GM13976 (cell line): Measurements from ENCODE around the gene CWC22.

Experiments used
- DNase-seq: peaks from one replicate; pipeline ENCODE4 v3.0.0; 2012; ENCODE audit warnings: low spot score
- in situ Hi-C: fragments of 300-500 bp; cut with MboI; formaldehyde crosslinking; loops from one replicate; pipeline ENCODE4 v1.12.0; 2022; ENCODE audit warnings: low sequenced_read_pairs, mixed read lengths, inconsistent platforms; ENCODE audit not compliant: unreplicated experiment
- TF ChIP-seq, protein P1 (sequence below): IDR thresholded peaks from 2 replicates; pipeline ENCODE4 v1.5.1; 2012; ENCODE audit warnings: borderline replicate concordance, mild to moderate bottlenecking; ENCODE audit not compliant: insufficient read depth; ENCODE audit errors: extremely low read depth, missing control alignments, control extremely low read depth

The CWC22 gene

GRCh38 chr2:179913809-179914208 lies 93.3 kb downstream of the CWC22 start:
- in situ Hi-C loops, result no loop called here
- TF ChIP-seq, protein P1, sequence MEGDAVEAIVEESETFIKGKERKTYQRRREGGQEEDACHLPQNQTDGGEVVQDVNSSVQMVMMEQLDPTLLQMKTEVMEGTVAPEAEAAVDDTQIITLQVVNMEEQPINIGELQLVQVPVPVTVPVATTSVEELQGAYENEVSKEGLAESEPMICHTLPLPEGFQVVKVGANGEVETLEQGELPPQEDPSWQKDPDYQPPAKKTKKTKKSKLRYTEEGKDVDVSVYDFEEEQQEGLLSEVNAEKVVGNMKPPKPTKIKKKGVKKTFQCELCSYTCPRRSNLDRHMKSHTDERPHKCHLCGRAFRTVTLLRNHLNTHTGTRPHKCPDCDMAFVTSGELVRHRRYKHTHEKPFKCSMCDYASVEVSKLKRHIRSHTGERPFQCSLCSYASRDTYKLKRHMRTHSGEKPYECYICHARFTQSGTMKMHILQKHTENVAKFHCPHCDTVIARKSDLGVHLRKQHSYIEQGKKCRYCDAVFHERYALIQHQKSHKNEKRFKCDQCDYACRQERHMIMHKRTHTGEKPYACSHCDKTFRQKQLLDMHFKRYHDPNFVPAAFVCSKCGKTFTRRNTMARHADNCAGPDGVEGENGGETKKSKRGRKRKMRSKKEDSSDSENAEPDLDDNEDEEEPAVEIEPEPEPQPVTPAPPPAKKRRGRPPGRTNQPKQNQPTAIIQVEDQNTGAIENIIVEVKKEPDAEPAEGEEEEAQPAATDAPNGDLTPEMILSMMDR, result no peak
- no peak for DNase-seq

DNA sequence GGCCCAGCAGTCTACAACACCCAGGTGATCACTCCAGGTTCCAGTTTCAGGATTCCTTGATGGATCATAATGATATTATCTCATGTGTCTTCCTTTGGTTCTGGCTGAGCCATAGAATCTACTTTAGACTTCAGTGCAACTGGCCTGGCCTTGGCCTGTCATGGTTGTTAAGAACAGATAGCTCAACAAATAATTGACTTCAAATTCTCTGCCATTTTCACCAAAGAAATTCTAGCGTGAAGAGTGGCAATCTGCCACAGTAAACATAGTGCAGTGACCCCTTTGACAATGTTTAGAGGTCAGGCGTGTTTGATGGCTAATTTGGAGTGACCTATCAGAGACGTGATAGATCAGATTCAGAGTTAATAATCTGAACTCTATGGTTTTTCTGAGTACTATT lies 95.5 kb downstream of the CWC22 start:
- DNase-seq, result no peak
- TF ChIP-seq, protein P1, result no peak

GRCh38 chr2:179910735-179911113 lies 96.4 kb downstream of the CWC22 start:
- in situ Hi-C loops, result no loop called here
- TF ChIP-seq, protein P1, result no peak
- DNase-seq, result no peak

More for the DNA sequence above, 95.5 kb downstream of the CWC22 start:
- in situ Hi-C loops, result no loop called here

- no peak for DNase-seq
- in situ Hi-C loops, result no loop called here
- TF ChIP-seq, protein P1, result no peak
Observed at GRCh38 chr2:179909845-179910734, 97.0 kb downstream of the CWC22 start.

- DNase-seq, result no peak
- in situ Hi-C loops, result no loop called here
- TF ChIP-seq, protein P1, result no peak
Observed at GRCh38 chr2:179900655-179901054, 106.4 kb downstream of the CWC22 start.

DNA sequence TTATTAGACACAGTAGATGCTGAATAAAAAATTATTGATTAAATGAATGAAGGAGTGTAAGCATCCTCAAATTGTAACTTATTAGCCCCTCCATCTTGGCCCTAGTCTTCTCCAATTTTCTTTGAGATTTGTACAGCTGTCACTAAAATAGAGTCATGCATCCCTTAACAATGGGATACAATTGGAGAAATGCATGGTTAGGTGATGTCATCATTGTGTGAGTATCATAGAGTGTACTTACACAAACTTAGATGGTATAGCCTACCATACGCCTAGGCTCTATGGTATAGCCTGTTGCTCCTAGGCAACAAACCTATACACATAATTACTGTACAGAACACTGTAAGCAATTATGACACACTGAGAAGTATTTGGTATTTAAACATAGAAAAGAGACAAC lies 107.4 kb downstream of the CWC22 start:
- no peak for DNase-seq
- in situ Hi-C loops, result no loop called here
- TF ChIP-seq, protein P1, result no peak
